C1 segment of cervical spinal cord (tissue), 14 donors: Measurements from ENCODE around the gene PTPN1.

Experiments
- DNase-seq, 14 donors: peaks; one replicate each; lab custom pipeline; 2025; lab: John Stamatoyannopoulos, UW

Gene PTPN1

DNA sequence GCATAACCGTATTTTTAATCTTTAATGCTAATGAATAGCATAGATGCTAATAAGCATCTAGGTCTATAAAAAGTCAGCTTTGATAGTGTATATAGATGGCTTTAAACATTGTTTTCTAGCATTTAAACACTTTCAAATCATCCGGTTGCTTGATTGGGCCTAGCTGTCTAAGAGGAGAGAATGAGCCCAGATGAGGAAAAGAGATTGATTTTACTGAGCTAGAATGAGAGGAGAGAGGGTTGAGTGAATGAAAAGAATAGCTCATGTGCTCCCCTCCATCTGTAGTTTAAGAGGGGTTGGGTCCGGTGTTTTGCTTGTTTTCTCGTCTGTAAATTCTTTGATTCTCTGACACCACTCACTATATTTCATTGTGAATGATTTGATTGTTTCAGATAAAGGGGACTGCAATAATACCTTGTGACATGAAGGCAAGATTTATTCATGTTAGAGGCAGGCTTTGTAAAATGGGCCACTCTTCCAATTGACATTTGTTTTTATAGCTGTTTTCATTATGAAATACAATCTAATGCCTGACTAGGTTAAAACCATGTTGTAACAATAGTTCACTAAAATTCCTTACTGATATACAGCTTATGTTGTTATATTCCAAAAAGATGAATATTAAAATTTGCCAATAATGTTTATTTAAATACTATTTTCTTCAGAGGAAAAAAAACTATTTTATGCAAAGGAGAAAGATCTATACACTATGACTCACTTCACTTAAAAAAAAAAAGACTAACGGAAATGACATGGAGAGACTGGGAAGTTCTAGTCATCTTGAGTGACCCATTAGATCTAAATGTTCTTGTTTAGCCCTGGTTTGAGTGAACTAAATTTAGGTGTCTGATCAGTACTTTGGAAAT is 3.2 kb downstream of the PTPN1 start:
- DNase-seq = no peak

DNA sequence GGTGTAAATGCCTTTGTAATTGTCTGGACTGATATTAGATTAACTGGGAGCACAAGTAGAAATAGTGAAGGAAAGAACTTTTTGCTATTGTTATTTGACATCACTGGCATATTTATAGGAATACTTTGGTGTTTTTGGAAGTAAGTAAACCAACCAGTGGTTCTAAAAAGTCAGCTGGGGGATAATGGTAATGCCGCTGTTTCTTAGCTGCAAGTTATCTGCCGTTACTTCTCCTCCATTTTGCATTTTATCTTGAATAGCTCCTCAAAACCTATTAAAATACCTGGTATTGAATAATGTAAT is 3.8 kb downstream of the PTPN1 start:
- DNase-seq = no peak

DNA sequence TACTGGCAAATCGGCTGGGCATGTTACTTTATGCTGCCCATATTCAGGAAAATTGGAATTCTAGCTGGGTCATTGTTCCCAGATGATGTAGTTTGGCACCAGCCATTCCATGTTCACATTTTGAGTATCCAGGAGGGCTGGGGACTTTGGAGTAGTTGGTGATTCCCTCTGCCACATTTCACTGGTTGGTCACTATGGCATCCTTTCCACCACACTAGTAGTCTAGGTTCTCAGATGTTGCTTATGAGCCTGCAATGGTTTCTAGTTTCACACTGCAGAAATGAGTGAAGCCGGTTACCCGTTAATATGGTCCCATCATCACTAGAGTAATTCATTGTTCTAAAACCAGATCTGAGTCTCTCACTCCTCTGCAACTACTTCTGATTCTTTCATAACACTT is 4.6 kb downstream of the PTPN1 start:
- no peak for DNase-seq

DNA sequence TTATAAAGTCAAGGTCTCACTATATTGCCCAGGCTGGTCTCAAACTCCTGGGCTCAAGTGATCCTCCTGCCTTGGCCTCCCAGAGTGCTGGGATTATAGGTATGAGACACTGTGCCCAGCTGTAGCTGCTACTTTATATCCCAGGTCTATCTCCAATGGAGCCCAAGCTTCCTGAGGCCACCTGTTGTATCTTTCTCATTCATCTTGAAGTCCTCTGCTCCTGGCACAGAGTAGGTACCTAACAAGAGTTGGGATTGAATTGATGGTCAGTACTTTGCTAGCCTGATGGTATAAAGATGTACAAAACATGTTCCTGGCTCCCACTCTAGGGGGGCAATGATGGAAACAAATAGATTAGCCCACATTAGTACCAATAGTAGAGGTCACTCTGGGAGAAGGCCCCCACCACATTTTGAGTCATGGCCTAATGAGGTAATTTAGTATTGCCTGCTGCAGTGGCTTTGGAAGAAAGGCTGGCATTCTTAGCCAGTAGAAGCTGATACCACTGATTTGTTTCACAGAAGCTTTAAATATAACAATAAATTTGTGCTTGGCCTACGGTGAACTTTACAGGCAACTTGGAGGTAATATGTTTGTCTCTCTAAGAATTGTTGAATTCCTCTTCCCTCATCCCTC is 5.4 kb downstream of the PTPN1 start:
- no peak for DNase-seq

DNA sequence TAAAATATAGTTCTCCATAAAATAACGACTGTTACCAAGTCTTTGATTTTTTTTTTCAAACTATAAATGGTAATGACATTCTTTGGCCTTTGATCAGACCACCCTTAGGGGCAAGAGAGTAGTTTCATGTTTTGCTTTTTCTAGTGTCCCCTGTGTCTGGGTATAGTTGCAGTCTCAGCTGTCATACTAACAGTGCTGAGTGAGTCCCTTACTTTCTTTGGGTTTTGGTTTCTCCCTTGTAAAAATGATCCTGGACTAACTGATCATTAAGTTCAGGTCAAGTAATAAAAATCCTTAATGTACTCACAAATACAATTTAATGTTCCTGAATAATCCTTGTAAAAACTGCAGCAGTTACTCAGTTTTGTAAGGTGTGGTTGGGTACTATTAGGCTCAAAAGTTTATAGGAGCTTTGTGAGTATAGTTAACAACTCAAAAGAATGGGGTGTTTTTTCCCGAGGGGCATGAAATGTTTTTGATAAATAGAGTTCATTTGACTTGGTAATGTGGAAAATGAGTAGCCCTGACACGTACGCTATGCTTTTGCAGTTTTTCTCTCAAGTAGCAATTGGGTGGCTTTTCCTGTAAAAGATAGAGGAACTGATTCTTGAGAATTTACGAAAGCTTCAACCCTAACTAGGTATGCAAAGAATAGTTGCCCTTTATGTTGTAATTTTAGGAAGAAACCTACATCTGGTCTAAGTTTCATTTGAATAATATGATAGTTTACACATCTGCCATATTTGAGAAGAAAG is 6.2 kb downstream of the PTPN1 start:
- no peak for DNase-seq

DNA sequence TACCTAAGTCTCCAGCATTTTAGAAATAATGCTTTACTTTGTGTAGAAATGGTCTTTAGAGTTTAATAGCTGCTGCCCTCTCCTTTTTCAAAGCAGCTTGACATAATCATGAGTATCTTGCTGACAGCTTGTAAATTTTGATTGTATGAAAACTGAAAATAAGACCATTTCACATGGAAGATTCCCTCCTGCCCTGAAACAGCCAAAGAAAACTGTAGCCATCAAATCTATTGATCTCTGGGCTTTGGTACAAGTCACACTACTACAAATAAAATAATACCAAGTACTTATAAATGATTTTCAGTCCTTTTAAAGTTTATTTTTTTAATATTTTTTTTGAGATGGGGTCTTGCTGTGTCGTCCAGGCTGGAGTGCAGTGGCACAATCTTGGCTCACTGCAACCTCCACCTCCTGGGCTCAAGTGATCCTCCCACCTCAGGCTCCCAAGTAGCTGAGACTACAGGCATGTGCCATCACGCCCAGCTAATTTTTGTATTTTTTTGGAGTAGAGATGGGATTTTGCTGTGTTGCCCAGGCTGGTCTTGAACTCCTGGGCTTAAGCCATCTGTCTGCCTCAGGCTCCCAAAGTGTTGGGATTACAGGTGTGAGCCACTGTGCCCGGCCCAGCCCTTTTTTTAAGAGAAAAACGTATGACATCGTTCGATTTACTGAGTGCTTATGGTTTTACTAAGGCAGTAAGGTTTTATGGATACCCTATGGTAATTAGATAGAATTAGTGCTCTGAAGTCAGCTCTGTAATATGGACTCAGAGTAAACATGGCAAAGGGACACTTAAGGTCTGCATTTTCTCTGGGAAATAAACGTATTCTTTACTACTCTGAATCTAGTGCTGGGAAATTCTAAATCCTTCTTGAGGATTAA is 7.0 kb downstream of the PTPN1 start:
- DNase-seq = no peak

DNA sequence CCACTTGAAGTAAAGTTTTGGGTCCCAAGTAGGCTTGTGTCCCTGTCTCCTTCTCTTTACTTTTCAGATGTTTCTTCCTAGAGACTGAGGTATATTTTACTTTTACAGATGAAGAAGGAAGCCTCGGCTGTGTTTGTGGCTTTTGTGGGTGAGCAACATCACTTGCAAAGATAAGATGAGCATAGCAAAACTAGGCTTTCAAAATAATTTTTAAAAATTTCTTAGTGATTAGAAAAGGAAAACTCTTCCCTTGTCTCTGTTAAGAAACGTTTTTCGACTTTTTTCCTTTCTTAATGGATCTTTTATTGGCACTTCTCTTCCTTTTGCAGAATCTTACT is 7.6 kb downstream of the PTPN1 start:
- no peak for DNase-seq

DNA sequence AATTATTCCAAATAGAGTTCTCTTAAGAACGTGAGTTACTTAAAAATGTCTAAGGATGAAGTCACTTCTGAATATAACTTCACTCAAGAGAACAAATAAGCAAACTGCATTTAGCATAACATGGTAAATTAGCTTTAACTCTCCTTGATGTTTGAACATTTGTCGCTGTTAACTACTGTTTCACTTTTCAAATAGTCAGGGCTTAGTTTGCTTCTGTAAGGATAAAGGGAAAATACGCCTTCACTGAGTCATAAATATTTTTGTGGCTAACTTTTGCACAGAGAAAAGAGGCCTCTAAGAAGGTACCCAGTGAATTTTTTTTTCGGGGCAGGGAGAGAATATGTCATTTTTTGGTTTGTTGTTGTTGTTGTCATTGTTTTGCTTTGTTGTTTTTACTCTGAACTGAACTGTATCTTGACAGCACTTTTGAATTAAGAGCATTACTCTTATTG is 8.1 kb downstream of the PTPN1 start:
- no peak for DNase-seq

DNA sequence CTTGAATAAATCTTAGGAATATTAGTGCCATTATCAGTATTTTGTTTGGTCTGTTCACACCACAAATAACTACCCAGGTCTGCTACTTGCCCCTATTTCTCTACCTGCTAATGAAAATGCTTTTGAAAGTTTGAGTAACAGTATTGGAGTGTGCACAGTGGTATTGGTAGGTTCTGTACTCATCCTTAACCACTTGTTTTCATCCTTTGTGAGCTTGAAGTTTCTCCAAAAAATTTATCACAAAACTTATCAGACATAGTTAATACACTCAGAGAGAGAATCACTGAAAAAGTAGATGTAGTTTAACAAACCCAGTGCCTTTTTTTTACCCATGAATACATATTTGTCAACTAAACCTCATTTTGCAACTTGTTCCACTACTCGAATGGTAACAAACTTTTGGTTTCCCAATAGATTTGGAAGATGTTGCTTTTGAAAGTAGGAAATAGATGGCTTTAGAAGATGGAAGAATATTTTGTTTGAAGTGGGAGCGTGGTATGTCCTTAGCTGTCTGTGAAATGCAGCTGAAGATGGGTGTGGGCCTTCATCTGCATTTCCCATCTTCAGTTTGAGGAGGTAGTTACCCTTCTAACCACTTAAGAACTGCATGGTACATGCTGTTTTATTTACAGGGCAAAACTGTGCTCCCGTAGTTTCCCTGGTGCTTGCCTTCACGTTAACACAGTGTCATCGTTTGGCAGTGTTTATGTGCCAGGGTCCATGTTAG is 9.0 kb downstream of the PTPN1 start:
- DNase-seq = no peak

DNA sequence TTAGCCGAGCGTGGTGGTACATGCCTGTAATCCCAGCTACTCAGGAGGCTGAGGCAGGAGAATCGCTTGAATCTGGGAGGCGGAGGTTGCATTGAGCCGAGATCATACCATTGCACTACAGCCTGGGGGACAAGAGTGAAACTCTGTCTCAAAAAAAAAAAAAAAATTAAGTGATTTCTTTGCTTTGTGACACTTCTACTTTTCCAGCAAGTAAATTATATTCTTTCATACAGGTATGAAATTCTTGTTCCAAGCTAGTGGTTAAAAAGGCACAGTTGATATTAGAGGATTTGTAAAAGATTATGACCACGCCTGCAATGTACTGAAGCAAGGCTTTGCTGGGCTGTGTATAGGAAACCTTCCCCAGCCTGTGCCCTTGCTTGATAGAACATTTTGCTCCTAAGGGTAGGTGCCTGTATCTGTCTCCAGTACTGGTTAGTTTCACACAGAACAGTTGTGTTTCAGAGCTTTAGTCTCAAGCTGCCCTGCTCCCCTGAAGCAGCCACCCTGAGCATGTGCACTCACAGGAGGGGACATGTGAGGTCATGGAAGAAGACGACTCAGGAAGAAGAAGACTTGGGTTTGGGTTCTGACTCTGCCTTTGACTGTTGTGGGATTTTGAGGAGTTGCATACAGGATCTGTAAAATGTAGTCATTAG is 10.2 kb downstream of the PTPN1 start:
- no peak for DNase-seq

DNA sequence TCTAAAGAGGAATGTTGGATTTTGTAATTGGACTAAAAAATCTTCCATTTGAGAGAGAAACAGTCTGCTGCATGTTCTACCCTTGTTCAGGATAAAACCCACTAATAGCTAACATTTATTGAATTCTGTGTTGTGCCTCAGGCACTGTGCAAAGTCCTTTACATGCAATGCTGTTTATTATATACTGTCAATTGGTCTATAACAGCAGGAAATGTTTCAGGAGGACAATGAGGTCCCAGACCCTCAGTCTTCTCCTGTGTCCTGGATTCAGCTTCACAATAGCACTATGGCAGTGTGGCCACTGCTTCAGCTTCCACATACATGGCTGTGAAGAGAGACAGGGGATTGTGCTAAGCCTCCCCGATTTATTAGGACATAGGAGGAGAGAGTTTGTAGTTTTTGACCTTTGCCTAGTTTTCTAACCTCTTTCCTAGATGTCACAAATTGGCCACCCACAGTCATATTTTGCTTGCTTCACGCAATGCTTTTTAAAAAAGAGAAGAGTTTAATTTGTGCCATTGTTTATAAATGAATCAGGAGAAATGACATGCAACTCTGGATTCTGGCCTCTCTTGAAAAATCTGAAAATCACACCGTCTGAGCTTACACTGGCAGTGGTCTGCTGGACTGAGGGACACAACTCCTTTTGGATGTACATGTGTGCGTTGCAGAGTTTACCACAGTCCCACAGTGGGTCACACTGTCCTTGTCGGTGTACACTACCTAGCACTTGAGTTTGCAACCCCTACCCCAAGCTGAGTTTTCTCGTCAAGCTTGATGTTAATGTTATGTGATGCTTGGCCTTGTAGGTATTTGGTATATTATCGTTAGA is 11.3 kb downstream of the PTPN1 start:
- DNase-seq = no peak

DNA sequence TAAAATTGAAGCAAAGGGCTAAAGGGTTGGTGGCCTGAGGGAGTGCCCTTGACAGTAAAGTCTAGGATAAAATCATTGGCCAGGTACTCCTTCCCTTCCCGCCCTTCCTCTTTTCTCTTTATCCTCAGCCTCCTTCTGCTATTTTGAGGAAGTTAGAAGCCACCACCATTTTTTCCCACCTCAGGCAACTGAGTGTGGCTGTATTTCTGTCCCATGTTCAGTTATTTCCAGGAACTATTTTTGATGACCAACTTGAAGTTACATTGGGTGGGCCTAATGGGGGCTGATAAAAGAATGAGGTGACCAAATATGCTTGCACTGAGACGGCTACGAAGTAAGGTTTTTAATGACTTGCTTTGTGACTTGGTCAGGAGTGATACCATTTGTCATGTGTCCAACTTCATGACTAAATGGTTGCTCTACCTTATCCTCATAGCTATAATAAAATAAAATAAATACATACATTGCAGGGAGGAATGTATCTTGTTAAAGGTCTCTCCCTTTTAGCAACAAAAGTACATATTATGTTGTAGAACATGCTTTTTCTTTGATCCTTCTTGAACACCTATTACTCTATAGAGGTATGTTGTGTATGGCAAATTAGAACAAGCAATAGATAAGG is 12.0 kb downstream of the PTPN1 start:
- no peak for DNase-seq

DNA sequence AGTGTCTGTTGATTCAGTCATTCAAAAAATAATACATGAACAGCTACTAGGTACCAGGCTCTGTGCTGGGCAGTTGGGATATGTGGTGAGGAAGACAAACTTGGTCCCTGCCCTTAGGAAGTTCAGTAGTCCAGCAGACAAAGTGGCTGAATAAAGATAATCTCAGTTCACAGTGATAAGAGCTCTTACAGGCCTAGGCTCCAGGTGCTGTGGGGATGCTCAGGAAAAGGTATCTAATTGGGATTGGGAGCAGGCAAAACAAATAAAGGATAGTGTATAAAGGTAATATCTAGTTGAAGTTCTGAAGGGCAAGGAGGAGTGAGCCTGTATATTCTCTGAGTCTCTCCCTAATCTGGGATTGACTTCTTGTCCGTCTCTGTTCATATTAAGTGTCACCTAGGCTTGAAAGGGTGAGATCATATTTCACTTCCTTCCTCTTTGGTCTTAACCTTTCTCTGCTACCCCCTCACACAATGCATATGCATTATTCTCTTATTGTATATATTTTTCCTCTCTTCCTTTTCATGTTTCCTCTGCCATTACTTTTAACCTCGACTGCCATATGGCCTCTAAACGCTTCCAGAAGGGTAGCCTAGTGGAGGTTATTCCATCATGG is 13.5 kb downstream of the PTPN1 start:
- no peak for DNase-seq

DNA sequence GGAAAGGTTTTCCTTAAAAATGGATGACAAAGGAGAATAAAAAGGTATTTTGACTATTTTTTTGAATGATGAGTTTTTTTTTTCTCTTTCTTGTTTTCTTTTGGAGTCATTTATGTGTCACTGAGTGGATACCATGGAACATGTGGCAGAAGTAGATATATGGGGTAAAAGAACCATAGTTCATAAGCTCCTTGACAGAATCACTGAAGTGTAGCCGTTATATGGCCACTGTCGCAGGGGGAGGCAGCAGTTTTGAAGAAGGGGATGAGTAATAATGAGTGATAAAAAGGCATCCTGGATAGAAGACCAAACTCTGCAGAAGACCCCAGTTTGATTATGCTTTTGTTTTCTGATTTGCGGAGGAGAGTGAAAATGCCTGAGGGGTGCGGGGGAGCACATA is 15.5 kb downstream of the PTPN1 start:
- DNase-seq = no peak

DNA sequence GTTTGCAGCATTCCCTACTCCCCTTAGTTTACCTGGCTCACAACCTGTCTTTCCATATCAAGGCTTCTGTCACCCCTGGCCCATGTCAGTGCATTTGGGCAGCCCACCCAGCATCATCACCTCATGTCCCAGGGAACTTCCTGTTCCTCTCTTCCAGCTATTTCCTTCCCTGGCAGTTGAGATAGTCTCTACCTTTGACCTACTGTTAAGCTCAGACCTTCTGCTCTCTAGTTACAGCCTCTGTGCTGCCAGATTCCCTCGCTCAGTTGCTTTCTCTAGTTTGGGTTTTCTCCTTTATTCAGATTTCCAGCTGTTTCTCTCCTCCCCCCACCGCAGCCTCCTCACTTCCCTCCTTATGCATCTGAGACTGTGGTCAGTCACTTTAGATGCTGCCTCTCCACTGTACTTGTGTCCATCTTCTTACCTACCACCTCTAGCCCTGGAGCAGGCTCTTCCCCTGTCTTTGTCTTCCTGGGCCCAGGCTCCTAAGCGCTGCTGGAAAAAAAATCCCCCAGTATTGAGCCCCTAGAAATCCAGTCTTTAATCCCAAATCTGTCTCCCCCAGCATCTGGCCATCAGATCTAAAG is 16.3 kb downstream of the PTPN1 start:
- no peak for DNase-seq

DNA sequence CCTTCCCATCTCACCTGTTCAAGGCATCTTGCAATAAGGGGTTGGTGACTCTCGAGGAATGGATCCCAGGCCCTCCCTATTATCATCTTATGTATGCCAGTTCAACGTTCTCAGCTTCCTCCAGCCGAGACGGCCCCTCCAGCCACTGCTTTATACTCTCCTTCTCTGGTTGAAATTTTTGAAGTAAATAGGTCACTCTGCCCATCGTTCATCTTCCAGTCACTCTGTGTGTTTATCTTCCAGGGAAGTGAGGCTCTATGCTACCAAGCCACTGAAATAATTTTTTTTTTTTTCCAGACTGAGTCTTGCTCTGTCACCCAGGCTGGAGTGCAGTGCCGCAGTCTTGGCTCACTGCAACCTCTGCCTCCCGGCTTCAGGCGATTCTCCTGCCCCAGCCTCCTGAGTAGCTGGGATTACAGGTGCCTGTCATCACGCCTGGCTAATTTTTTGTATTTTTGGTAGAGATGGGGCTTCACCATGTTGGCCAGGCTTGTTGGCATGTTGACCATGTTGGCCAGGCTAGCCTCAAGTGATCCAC is 17.0 kb downstream of the PTPN1 start:
- no peak for DNase-seq

DNA sequence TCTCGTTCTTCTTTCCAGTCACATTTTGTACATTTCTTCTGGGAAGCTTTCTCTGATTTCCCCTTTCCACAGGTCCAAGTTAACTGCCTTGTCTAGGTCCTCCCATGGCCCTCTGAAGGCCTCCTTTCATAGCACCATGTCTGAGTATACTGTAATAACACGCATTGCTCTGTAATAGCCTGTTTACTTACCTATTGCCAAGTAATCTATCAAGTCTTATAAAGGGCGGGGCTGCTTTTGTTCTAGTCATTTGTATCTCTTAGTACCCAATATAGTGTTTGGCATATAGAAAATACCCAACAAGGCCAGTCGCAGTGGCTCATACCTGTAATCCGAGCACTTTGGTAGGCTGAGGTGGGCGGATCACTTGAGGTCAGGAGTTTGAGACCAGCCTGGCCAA is 17.9 kb downstream of the PTPN1 start:
- DNase-seq = no peak

DNA sequence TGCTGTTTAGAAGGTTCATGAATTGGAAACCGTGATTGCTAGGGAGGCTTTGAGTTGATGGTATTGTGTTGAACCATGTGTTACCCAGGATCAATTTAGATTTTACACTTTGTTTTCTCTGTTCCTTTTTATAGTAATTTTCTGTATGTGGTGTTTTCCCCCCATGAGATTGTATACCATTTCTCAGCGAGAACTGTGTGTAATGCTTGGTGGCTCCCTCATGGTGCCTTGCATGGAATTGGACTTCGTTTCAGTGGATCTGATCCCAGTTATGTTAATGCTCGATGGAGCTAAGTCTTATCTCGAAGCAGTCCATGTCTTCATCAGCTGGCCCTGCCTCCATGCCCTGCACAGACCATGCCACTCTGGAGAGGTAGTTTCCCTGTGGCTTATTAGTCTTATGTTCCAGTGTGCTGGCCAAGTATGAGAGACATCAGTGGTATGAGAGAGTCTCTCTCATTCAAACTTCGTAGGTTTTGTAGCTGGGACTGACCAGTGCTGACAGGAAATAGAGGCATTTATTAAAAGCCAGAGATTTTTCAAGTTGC is 18.7 kb downstream of the PTPN1 start:
- DNase-seq = no peak
